LHCN-M2 (cell line): ENCODE results near the gene INTS2. TPM values are rescaled to one million over a fixed set of nuclear protein-coding genes. Genes with fewer than 3 reads are reported as not detected.
"Not testable (repeated sequence)": the region's sequence is repeated elsewhere in the genome, so short reads cannot be mapped to it uniquely, and the experiment has no call there.

Source experiments
- DNase-seq: peaks from one replicate; pipeline ENCODE4 v3.0.0-alpha.2; 2012; ENCODE audit warnings: low read depth
- total RNA-seq: library from RNA; depleted of rRNA; stranded (reverse); fragments of >200 nt; gene quantifications from 2 replicates; pipeline ENCODE4 v1.2.3, GENCODE V29; 2014

The INTS2 gene
- total RNA-seq, 1 experiment from 2014 or later = 15.8 TPM

- DNase-seq = not testable (repeated sequence)
Observed at GRCh38 chr17:61894310-61894709, 33.5 kb downstream of the INTS2 start.

GRCh38 chr17:61887733-61888132, 40.0 kb downstream of the INTS2 start:
- not testable (repeated sequence) for DNase-seq

DNA sequence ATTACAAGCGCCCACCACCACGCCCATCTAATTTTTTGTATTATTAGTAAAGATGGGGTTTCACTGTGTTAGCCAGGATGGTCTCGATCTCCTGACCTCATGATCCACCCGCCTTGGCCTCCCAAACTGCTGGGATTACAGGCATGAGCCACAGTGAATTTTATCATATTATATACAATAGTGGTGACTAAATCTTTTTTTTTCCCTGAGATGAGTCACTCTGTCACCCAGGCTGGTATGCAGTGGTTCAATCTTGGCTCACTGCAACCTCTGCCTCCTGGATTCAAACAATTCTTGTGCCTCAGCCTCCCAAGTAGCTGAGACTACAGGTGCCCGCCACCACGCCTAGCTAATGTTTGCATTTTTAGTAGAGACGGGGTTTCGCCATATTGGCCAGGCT, 41.9 kb downstream of the INTS2 start:
- DNase-seq = peak; percentile 38

DNA sequence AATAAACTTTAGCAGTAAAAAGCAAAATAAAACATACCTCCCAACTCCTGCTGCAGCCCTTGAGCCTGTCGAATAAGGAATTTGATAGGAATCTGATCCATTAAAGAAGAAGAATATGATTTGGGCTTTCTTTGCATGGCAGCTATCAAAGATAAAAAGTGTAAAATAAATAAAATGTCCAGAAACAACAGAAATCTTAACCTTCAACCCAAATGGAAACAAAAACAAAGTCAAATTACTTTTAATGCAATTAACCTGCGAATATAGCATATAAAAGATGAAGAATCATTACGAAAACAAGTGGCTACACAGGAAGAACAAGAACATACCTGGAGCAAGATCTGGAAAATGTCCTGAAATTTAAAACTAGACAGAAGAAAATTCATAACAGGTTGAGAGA, 42.9 kb downstream of the INTS2 start:
- no peak for DNase-seq

- DNase-seq = no peak
Observed at GRCh38 chr17:61880589-61881102, 47.1 kb downstream of the INTS2 start.

- DNase-seq = no peak
Observed at GRCh38 chr17:61878984-61879612, 48.7 kb downstream of the INTS2 start.

DNA sequence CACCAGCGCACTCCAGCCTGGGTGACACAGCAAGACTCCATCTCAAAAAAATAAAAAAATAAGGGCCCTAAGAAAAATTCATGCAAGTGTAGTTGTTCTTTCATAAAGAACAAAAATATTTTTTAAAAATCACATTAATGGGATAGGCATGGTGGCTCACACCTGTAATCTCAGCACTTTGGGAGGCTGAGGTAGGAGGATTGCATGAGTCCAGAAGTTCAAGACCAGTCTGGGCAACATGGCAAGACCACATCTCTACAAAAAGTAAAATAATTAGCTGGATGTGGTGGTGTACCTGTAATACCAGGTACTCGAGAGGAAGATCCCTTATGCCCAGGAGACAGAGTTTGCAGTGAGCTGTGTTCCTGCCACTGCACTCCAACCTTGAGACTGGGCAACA, 49.3 kb downstream of the INTS2 start:
- no peak for DNase-seq

DNA sequence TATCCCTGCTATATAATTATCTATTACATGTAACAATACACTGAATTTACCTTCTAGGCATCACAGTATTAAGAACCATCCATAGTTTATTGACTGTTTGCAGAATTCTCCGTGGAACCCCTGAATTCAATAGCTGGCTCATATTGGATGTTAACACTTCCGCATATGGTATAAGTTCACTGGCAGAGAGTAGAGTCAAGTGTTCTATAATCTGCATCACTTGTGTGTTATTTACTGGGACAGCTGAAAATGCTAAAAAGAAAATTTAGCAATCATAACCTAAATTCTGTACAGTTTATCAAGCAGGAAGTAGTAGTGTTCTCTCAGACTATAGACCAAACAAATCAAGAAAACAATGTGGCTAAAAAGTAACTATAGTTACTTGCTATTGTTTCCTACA, 49.9 kb downstream of the INTS2 start:
- DNase-seq = no peak

DNA sequence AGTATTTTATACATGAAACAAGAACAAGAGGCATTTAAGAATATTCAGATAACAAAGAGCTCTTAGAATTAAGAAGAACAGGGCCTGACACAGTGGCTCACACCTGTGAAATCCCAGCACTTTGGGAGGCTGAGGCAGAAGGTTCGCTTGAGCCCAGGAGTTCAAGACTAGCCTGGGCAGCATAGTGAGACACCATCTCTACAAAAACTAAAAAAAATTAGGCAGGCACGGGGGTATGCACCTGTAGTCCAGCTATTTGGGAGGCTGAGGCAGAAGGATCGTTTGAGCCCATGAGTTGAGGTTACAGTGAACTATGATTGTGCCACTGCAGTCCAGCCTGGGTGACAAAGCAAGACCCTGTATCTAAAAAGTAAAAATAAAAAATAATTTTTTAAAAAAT, 52.0 kb downstream of the INTS2 start:
- DNase-seq = no peak

- DNase-seq = no peak
Observed at GRCh38 chr17:61875285-61875684, 52.5 kb downstream of the INTS2 start.

- DNase-seq = no peak
Observed at GRCh38 chr17:61874075-61874474, 53.7 kb downstream of the INTS2 start.

GRCh38 chr17:61872099-61872498, 55.7 kb downstream of the INTS2 start:
- DNase-seq = no peak

GRCh38 chr17:61869138-61869537, 58.6 kb downstream of the INTS2 start:
- DNase-seq = no peak

- no peak for DNase-seq
Observed at GRCh38 chr17:61868074-61868473, 59.7 kb downstream of the INTS2 start.

DNA sequence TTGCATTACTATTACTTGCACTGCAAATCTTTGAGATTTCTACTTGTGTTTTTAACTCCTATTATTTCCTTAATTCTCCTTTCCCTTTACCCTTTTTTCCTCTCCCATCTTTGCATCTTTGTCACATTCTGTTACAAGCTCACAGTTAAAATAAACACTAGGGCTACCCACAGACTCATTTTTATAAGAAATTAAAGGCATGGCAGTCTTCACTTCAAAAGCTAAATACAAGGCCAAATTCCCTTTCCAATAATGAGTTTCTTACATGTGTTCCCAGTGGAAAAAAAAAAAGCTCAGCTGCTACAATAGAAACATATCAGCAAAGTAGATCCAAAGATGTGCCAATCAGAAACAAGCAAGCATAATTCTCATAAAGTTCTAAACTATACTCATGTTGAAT, 60.7 kb downstream of the INTS2 start:
- no peak for DNase-seq

GRCh38 chr17:61863801-61864126, 64.0 kb downstream of the INTS2 start:
- DNase-seq = no peak

GRCh38 chr17:61862975-61863800, 64.6 kb downstream of the INTS2 start, which contains the start of gene BRIP1:
Gene BRIP1 (minus strand): TSS chr17:61863528. CDS start chr17:61861539, 1,989 bp downstream.
- peak; percentile 93 for DNase-seq

DNA sequence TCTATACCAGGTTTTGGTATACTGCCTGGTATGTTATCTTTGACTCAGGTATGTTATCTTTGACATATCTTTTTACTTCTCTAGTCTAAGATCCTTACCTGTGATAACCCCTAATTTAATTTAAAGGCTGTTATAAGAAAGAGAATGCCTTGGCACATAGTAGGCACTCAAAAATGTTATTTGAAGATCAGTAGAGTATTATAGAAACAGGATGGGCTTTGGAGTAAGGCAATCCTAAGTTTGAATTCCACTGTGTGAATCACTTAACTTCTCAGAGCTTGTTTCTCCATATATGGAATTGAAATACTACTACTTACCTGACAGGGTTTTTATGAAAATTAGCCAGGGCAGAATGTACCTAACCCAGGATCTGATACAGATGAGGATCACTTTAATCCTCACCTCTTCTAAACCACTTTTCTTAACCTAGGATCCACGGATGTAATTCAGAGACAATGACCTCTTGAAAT, 65.6 kb downstream of the INTS2 start:
- DNase-seq = peak; percentile 17

GRCh38 chr17:61860397-61860796, 67.4 kb downstream of the INTS2 start:
- not testable (repeated sequence) for DNase-seq

- no peak for DNase-seq
Observed at GRCh38 chr17:61856035-61856434, 71.7 kb downstream of the INTS2 start.

DNA sequence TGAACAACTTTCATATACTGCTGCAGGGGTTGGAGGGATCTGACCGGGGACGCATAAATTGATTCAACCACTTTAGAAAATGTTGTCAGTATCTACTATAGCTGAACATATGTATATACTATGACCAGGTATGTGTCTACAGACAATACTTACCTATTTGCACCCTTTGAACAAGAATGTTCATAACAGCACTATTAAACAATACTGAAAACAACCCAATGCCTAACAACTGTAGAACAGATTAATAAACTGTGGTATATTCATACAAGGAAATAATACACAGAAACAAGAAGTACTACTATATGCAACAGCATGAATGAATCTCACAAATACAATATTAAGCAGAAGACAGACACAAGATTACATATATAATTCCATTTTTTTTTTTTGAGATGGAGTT, 74.9 kb downstream of the INTS2 start:
- no peak for DNase-seq

DNA sequence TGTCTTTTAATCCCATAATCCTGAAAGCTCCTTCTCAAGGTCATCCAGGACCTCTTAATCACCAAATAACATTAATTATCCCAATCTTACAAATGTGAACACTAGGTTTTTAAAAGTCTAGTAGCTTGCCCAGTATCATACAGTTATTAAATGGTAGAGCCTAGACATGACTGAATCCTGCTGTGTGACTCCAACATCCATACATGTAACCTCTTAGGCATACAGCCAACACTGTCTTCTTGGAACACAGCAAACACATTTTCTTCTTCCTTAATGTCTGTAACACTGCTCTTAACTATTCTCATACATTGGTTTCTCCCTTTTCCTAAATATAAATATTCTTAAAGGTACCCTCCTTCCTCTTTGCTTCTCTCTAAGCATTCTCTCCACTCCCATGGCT, 78.1 kb downstream of the INTS2 start:
- no peak for DNase-seq

DNA sequence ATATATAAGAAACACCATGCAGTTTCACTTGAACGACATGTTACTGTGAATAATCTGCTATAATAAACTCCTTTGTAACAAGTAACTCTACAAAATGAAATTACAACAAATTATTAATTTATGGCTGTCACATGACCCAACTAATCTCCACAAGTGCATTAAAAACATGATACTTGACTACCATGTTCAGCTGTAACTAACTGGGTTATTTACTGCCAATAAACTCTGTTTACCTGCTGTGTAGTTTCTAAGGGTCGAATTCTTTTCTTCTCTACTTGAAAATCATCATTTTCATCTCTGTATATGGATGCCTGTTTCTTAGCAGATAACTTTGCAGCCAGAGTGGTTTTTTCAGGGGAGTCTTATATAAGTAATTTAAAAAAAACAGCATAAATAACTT, 78.9 kb downstream of the INTS2 start:
- no peak for DNase-seq
